IPS-NIHi11 (cell line): ENCODE results near the gene PIK3CD.
"Not testable (repeated sequence)": the region's sequence is repeated elsewhere in the genome, so short reads cannot be mapped to it uniquely, and the experiment has no call there.

ENCODE experiments used
- DNase-seq: peaks from one replicate; pipeline ENCODE4 v3.0.0; 2012; ENCODE audit warnings: mixed read lengths, low spot score

Gene PIK3CD

DNA sequence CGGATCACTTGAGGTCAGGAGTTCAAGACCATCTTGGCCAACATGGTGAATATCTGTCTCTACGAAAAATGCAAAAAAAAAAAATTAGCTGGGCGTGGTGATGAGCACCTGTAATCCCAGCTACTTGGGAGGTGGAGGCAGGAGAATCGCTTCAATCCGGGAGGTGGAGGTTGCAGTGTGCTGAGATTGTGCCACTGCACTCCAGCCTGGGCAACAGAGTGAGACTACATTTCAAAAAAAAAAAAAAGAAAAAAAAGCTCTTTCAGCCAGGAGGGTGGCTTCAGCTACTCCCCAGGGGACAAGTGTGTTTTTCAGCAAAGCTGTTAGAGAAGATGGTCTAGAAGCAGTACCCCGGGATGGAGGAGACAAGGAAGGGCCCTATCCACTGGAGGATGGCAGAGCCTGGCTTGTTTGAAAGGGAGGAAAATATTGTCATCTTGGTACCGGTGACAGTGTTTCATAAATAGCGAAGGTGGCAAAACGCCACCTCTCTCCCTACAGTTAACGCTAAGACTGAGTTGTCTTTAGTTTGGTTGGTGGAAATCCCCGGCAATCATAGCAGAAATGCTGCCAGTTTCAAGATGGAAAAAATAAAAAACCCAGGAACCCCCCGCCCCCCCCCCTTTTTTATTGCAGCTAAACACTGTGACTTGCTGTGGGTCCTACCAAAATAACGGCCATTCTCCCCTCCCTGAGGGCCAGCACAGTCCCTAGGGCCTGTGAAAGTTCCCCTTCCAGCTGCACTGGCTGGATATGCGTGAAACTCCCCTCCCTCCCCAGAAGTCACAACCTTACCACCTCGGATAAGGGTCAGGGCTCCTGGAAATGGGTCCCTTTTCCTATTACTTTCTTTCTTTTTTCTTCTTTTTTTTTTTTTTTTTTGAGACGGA is 3.5 kb downstream of the PIK3CD start:
- no peak for DNase-seq

DNA sequence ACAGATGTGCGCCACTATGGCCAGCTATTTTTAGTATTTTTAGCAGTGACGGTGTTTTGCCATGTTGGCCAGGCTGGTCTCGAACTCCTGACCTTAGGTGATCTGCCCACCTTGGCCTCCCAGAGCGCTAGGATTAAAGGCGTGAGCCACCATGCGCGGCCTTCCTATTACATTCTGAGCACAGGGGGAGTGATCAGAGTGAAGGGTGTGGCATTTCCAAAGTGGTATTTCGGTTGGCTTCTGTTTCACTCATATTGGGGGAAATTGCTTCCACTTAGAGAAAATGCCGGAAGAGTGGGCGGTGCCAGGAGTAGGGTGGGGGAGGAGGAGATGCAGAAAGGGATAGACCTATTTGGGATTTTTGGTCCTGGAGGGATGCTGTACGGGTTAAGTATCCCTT is 4.3 kb downstream of the PIK3CD start:
- no peak for DNase-seq

- DNase-seq: no peak
Observed at GRCh38 chr1:9657521-9658032, 6.0 kb downstream of the PIK3CD start.

DNA sequence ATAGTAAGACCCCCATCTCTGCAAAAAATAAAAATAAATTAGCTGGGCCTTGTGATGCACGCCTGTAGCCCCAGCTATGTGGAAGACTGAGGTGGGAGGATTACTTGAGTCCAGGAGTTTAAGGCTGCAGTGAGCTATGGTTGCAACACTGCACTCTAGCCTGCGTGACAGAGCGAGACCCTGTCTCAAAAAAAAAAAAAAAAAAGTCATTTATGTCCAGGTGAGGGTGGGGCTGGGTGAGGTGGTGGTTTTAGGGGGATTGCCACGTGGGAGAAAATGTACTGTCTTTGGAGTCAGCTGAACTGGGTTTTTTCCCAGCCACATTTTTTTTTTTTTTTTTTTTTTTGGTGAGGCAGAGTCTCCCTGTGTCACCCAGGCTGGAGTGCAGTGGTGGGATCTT is 6.7 kb downstream of the PIK3CD start:
- no peak for DNase-seq

- DNase-seq: no peak
Observed at GRCh38 chr1:9659328-9659727, 7.8 kb downstream of the PIK3CD start.

GRCh38 chr1:9663257-9663656 is 11.7 kb downstream of the PIK3CD start:
- DNase-seq: no peak

GRCh38 chr1:9665193-9665592 is 13.7 kb downstream of the PIK3CD start:
- DNase-seq: no peak

DNA sequence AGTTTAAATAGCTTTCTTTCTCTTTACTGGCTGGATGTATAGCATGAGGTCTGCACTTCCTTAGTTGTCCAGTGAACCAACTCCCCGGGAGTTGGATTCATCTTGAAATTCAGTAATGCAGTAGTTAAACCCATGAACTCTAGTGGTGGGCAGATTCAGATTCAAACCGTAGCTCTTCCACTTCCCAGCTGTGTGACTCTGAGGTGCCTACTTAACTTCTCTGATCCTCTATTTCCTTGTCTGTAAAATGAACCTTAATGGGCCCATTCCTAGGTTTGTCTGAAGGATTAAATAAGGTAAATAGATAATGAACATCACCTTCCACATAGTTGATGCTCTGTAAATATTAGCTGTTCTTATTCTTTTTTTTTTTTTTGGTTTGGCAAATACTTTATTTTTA is 16.5 kb downstream of the PIK3CD start:
- no peak for DNase-seq

GRCh38 chr1:9670085-9670484 is 18.6 kb downstream of the PIK3CD start:
- DNase-seq: no peak

DNA sequence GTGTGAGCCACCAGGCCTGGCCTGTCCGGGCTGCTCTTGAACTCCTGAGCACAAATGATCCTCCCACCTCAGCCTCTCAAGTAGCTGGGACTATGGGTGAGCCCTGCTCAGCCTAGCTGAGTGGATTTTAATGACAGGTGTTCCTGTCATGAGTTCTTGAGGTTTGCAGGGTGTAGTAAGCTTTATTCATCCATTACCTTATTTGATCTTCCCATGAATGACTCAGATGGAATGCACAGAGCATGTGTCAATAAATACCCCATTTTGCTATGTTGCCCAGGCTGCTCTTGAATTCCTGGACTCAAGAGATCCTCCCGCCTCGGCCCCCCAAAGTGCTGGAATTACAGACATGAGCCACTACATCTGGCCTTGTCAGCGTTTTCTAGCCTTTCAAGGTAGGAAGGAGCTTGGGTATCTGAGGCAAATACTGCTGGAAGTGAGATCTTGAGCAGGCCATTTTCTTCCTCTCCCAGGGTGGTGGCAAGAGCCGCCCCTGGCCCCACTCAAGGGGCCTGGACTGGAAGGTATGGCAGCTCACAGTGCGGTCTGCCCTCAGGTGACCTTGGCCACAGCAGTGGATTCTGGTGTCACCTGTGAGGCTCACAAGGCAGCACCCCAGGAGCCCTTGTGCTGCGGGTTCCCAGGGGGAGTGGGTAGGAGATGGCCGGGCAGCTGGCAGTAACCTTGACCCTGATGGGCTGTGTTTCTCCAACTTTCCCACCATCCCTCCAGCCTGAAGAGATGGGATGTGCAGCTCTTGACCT is 20.0 kb downstream of the PIK3CD start:
- no peak for DNase-seq

DNA sequence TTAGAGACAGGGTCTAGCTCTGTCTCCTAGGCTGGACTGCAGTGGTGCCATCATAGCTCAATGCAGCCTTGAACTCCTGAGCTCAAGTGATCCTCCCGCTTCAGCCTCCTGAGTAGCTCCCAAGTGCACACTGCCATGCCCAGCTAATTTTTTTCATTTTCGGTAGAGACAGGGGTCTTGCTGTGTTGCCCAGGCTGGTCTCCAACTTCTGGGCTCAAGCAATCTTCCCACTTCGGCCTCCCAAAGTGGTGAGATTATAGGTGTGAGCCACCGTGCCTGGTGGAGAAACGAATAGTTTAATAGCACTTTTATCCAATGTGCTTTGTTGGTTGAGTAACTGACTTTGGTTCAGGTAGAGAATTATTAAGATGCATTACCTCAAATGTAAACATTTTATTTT is 20.9 kb downstream of the PIK3CD start:
- no peak for DNase-seq

- no peak for DNase-seq
Observed at GRCh38 chr1:9675393-9675792, 23.9 kb downstream of the PIK3CD start.

DNA sequence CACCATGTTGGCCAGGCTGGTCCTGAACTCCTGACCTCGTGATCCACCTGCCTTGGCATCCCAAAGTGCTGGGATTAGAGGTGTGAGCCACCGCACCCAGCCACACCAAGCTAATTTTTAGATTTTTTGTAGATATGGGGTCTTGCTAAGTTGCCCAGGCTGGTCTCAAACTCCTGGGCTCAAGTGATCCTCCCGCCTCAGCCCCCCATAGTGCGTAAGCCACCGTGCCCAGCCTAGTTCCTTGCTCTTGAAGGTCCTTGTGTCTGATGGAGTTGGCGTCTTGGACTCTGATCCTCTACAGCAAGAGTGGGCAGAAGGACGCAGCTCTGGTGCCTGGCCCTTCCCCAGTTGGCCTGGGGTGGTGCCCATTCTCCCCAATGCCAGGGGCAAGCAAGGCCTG is 24.6 kb downstream of the PIK3CD start:
- DNase-seq: not testable (repeated sequence)

GRCh38 chr1:9676815-9677393 is 25.4 kb downstream of the PIK3CD start:
- no peak for DNase-seq

- no peak for DNase-seq
Observed at GRCh38 chr1:9680091-9680490, 28.6 kb downstream of the PIK3CD start.

DNA sequence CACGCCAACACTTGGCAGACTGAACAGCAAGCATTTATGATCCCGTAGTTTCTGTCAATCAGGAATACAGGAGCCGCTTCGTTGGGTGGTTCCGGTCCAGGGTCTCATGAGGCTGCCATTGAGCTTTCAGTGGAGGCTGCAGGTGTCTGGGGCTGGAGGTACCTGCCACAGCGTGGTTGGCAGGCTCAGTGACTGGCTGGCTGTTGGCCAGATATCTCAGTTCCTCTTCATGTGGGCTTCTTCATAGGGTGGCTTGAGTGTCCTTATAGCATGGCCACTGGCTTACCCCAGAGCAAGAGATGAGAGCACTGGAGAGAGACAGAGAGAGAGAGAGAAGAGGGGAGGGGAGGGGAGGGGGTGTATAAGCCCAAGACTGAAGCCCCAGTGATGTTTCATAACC is 29.3 kb downstream of the PIK3CD start:
- DNase-seq: no peak

GRCh38 chr1:9684801-9685200 is 33.3 kb downstream of the PIK3CD start:
- DNase-seq: no peak

DNA sequence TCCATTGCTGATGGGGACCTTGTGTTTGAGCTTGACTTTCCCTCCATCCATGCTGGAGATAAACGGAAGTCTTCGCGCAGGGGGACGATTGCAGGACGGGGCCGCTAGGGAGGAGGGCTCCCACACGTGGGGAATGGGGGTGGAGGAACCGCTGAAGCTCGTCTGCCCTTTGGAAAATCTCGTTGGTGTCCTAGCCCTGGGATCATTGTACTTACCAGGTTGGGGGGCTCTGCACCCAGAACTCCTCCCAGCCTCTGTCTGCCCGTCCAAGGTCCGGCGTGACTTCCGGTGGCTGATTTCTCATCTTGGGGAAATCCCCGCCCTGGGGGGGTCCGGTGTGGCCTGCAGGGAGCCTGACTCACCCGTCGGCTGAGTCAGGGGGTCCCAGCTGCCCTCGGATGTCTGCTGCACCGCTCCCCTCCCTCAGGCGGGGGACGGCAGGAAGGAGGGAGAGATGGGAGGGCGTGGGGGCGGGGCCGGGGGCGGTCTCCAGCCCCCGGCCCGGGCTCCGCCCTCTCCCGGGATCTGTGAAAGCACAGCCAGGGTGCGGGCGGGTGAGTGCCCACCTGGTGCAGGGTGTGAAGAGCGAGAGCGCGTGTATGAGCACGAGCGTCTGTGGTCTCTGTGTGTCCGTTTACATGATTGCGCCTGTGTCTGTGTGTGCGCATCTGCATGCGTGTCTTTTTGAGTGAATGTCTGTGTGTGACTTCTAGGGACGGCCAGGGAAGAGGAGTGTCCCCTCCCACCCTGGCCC is 35.8 kb downstream of the PIK3CD start:
- peak; percentile 90 for DNase-seq

GRCh38 chr1:9687874-9688582 is 36.5 kb downstream of the PIK3CD start:
- DNase-seq: peak; percentile 50

DNA sequence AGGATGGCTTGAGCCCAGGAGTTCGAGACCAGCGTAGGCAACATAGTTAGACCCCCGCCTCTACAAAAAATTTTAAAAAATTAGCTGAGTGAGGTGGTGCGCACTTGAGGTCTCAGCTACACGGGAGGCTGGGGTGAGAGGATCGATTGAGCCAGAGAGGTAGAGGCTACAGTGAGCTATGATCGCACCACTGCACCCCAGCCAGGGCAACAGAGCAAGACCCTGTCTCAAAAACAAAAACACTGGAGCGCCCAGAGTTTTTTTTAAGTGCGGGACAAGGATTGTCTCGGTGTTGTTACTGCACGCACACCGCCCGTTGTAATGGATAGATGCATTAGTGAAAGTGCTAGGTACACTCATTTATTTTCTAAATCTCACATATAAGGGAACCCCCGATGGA is 37.1 kb downstream of the PIK3CD start:
- no peak for DNase-seq

DNA sequence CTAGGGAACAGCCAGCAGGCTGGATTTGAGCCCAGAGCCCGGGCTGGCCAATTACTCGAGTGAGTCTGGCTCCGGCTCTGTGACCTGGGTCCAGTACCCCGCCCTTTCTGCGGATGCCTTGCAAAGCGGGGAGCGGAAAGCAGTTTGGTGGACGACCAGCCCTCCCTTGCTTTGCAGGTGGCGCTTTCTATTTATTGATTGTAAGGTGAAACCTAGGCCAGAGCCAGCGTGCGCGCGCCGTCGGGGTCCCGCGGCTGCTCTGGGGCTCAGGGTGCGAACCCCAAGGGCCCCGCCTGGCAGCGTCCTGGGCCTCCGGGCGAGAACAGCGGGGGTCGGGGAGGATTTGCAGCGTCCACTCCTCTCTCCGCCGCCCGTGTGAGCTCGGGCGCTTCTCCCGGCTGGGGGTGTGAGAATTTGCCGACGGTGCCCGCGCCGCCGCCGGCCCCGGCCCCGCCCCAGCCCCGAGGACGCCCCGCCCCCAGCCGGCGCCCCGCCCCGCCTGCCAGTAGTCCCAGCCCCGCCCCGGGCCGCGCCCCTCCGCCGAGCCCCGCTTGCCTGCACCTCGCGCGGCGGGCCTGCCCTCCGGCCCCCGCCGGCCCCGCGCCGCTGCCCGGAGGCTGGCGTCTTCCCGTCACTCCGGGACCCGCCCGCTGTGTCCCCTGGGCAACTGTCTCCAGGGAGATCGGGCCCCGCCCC is 37.6 kb downstream of the PIK3CD start:
- DNase-seq: peak; percentile 91
